ENCODE data around the gene PFKFB3.

GRCh38 chr10:6301488-6302075 is 98.8 kb downstream of the PFKFB3 start:
- TF ChIP-seq EZH2phosphoT487 (IDR thresholded peaks at IDR 0.05; ENCODE audit: insufficient read depth, low read depth): no peak
- TF ChIP-seq EZH2 (IDR thresholded peaks at IDR 0.05; ENCODE audit: insufficient read depth, poor library complexity, severe bottlenecking): no peak
